Vagina (tissue), 2 donors: ENCODE results near the gene SLC12A7.

ENCODE experiments used
- POLR2A ChIP-seq, 2 donors: fragments of 450-650 bp; IDR thresholded peaks; one replicate each; pipeline ENCODE4 v1.6.1; 2017; ENCODE audit warnings: antibody characterized with exemption in 2 of 2, mild to moderate bottlenecking in 2 of 2, moderate library complexity in 2 of 2
- POLR2AphosphoS5 ChIP-seq, 2 donors: sonication (generic); formaldehyde crosslinking; IDR thresholded peaks; one replicate each; pipeline ENCODE4 v1.9.0; 2017; ENCODE audit warnings: antibody characterized with exemption in 2 of 2, mild to moderate bottlenecking in 2 of 2, low read depth in 1 of 2; ENCODE audit not compliant: insufficient read depth in 1 of 2

DNA sequence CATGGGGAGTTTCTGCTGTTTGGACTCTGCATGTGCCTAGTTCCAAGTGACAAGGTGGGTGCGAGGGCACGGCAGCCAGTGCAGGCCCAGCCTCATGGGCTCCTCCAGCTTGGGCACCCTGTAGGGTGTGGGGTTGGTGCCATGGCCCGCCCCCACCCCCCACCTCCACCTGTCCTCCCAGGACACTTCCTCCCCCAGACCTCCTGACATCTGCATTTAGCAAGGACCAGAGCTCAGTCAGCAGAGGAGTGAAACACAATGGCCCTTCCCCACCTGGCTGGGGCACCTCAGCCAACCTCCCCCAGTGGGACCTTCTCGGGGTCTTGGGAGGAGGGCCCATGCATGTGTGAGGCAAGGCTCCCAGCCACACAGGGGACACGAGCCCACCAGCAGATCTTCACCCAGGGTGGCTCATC lies 105.2 kb downstream of the SLC12A7 start:
- TF ChIP-seq POLR2A (IDR thresholded peaks at IDR 0.05) (no peak), POLR2AphosphoS5 (IDR thresholded peaks at IDR 0.05; ENCODE audit: insufficient read depth in 1 of 2, low read depth in 1 of 2) (no peak)
